GM12875 (cell line): ENCODE data around the gene CLRN1.

Experiments used
- H3K4me3 ChIP-seq: one replicate; pipeline ENCODE4 v1.5.1; 2011; ENCODE audit warnings: low read depth, low read length, control low read depth
- CTCF ChIP-seq: IDR thresholded peaks from 2 replicates; pipeline ENCODE4 v1.5.1; 2011; ENCODE audit warnings: low read depth, mild to moderate bottlenecking, control low read depth, inconsistent platforms, low read length, moderate library complexity, borderline replicate concordance; ENCODE audit not compliant: insufficient read depth

CLRN1 gene

GRCh38 chr3:151009981-151010380 is 37.5 kb upstream of the CLRN1 start:
- no peak for TF ChIP-seq CTCF
- no peak overlapping the region for H3K4me3 ChIP-seq

- no peak overlapping the region for H3K4me3 ChIP-seq
- TF ChIP-seq CTCF: no peak
Observed at GRCh38 chr3:151009430-151009829, 36.9 kb upstream of the CLRN1 start.

- H3K4me3 ChIP-seq: no peak overlapping the region
- no peak for TF ChIP-seq CTCF
Observed at GRCh38 chr3:151008699-151009098, 36.2 kb upstream of the CLRN1 start.

GRCh38 chr3:151003768-151004134 is 31.2 kb upstream of the CLRN1 start:
- no peak for TF ChIP-seq CTCF
- no peak overlapping the region for H3K4me3 ChIP-seq

GRCh38 chr3:151003029-151003767 is 30.7 kb upstream of the CLRN1 start:
- H3K4me3 ChIP-seq: no peak overlapping the region
- TF ChIP-seq CTCF: no peak

GRCh38 chr3:151002003-151002981 is 29.8 kb upstream of the CLRN1 start:
- no peak for TF ChIP-seq CTCF
- no peak overlapping the region for H3K4me3 ChIP-seq
